ENCODE data around the gene NOTUM. TPM values are rescaled to one million over a fixed set of nuclear protein-coding genes. Genes with fewer than 3 reads are reported as not detected.

The NOTUM gene
- total and polyA plus RNA-seq, 2 donors (not counting 1 experiment from before 2014, with no cell fraction given), result 0.02 to 0.50 TPM

- peak; percentile 100 for TF ChIP-seq EZH2 (IDR thresholded peaks at IDR 0.05; ENCODE audit: low read length, missing control alignments)
- no peak for TF ChIP-seq CTCF (conservative IDR thresholded peaks at IDR 0.05 in 1 of 2, IDR thresholded peaks at IDR 0.05 in 1 of 2; ENCODE audit: low read depth in 1 of 2, low read length in 2 of 2)
- Histone ChIP-seq H3K27me3 (ENCODE audit: control insufficient read depth, insufficient read depth, low read length) (peaks cover 36% of the 10 kb centered on the region), H3K27ac (ENCODE audit: insufficient read depth, low read length) (no peak overlapping the region), H3K9me3 (ENCODE audit: control insufficient read depth, insufficient read depth, low read depth, low read length) (no peaks in the 10 kb centered on the region), H3K9ac (ENCODE audit: insufficient read depth, low read length) (no peak overlapping the region), H3K4me2 (ENCODE audit: extremely low read depth, insufficient read depth, low read length) (no peak overlapping the region), H4K20me1 (ENCODE audit: control insufficient read depth, extremely low read depth, insufficient read depth, low read length) (no peaks in the 10 kb centered on the region), H3K4me1 (ENCODE audit: control insufficient read depth, extremely low read depth, insufficient read depth, low read length) (peaks cover 2% of the 10 kb centered on the region), H2AFZ (ENCODE audit: low read length) (no peak overlapping the region), H3K36me3 (ENCODE audit: control insufficient read depth, insufficient read depth, low read length) (no peaks in the 10 kb centered on the region), H3K4me3 (replicated peaks in 1 of 4; ENCODE audit: control extremely low read depth in 1 of 4, insufficient read depth in 1 of 4, low read depth in 3 of 4, low read length in 4 of 4) (peak overlapping the region in 1 of 4 experiments; percentile 20), H3K79me2 (ENCODE audit: control insufficient read depth, insufficient read depth, low read length) (no peaks in the 10 kb centered on the region)
- DNase-seq (ENCODE audit: low read depth in 2 of 2), result no peak
These were observed 643 bp downstream of the NOTUM start for GRCh38 chr17:81960130-81960958.

- Histone ChIP-seq H3K27ac (ENCODE audit: insufficient read depth, low read length) (no peak overlapping the region), H2AFZ (ENCODE audit: low read length) (no peak overlapping the region), H3K9me3 (ENCODE audit: control insufficient read depth, insufficient read depth, low read depth, low read length) (no peaks in the 10 kb centered on the region), H3K9ac (ENCODE audit: insufficient read depth, low read length) (no peak overlapping the region), H3K36me3 (ENCODE audit: control insufficient read depth, insufficient read depth, low read length) (no peaks in the 10 kb centered on the region), H3K4me3 (replicated peaks in 1 of 4; ENCODE audit: control extremely low read depth in 1 of 4, insufficient read depth in 1 of 4, low read depth in 3 of 4, low read length in 4 of 4) (peak overlapping the region in 1 of 4 experiments; percentile 20), H3K27me3 (ENCODE audit: control insufficient read depth, insufficient read depth, low read length) (peaks cover 36% of the 10 kb centered on the region), H3K4me2 (ENCODE audit: extremely low read depth, insufficient read depth, low read length) (peak overlapping the region; percentile 59), H4K20me1 (ENCODE audit: control insufficient read depth, extremely low read depth, insufficient read depth, low read length) (no peaks in the 10 kb centered on the region), H3K79me2 (ENCODE audit: control insufficient read depth, insufficient read depth, low read length) (no peaks in the 10 kb centered on the region), H3K4me1 (ENCODE audit: control insufficient read depth, extremely low read depth, insufficient read depth, low read length) (peaks cover 2% of the 10 kb centered on the region)
- TF ChIP-seq EZH2 (IDR thresholded peaks at IDR 0.05; ENCODE audit: low read length, missing control alignments) (no peak), CTCF (conservative IDR thresholded peaks at IDR 0.05 in 1 of 2, IDR thresholded peaks at IDR 0.05 in 1 of 2; ENCODE audit: low read depth in 1 of 2, low read length in 2 of 2) (peak; percentile 38 to 46)
- DNase-seq (ENCODE audit: low read depth in 2 of 2), result peak; percentile 32 to 39
These were observed 1.4 kb downstream of the NOTUM start for GRCh38 chr17:81959362-81960129.

- Histone ChIP-seq H3K4me1 (ENCODE audit: control insufficient read depth, extremely low read depth, insufficient read depth, low read length) (peaks cover 2% of the 10 kb centered on the region), H2AFZ (ENCODE audit: low read length) (no peak overlapping the region), H3K4me2 (ENCODE audit: extremely low read depth, insufficient read depth, low read length) (no peak overlapping the region), H3K4me3 (replicated peaks in 1 of 4; ENCODE audit: control extremely low read depth in 1 of 4, insufficient read depth in 1 of 4, low read depth in 3 of 4, low read length in 4 of 4) (no peak overlapping the region), H4K20me1 (ENCODE audit: control insufficient read depth, extremely low read depth, insufficient read depth, low read length) (no peaks in the 10 kb centered on the region), H3K9ac (ENCODE audit: insufficient read depth, low read length) (no peak overlapping the region), H3K27me3 (ENCODE audit: control insufficient read depth, insufficient read depth, low read length) (peaks cover 33% of the 10 kb centered on the region), H3K79me2 (ENCODE audit: control insufficient read depth, insufficient read depth, low read length) (no peaks in the 10 kb centered on the region), H3K9me3 (ENCODE audit: control insufficient read depth, insufficient read depth, low read depth, low read length) (no peaks in the 10 kb centered on the region), H3K36me3 (ENCODE audit: control insufficient read depth, insufficient read depth, low read length) (no peaks in the 10 kb centered on the region), H3K27ac (ENCODE audit: insufficient read depth, low read length) (no peak overlapping the region)
- DNase-seq (ENCODE audit: low read depth in 2 of 2), result no peak
- no peak for TF ChIP-seq CTCF (conservative IDR thresholded peaks at IDR 0.05 in 1 of 2, IDR thresholded peaks at IDR 0.05 in 1 of 2; ENCODE audit: low read depth in 1 of 2, low read length in 2 of 2)
- TF ChIP-seq EZH2 (IDR thresholded peaks at IDR 0.05; ENCODE audit: low read length, missing control alignments), result peak; percentile 46
These were observed 2.2 kb downstream of the NOTUM start for GRCh38 chr17:81958633-81959342.
